ENCODE measurements around the gene ATP6V1C2.

DNA sequence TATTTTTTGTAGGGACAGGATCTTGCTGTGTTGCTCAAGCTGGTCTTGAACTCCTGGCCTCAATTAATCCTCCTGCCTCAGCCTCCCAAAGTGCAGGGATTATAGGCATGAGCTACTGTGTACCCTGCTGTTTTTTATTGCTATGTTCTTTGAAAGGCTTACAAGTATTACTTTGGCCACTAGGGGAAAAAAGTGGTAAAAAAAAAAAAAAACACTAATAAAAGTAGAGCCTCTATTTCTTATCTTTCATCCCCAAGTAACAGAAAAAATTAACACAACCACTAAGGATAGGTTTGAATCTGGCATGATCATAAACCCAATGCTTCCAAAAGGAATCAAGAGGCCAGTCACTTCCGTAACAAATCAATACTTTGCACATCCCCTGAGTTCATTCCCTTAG, 43.2 kb upstream of the ATP6V1C2 start:
- TF ChIP-seq, protein P1, sequence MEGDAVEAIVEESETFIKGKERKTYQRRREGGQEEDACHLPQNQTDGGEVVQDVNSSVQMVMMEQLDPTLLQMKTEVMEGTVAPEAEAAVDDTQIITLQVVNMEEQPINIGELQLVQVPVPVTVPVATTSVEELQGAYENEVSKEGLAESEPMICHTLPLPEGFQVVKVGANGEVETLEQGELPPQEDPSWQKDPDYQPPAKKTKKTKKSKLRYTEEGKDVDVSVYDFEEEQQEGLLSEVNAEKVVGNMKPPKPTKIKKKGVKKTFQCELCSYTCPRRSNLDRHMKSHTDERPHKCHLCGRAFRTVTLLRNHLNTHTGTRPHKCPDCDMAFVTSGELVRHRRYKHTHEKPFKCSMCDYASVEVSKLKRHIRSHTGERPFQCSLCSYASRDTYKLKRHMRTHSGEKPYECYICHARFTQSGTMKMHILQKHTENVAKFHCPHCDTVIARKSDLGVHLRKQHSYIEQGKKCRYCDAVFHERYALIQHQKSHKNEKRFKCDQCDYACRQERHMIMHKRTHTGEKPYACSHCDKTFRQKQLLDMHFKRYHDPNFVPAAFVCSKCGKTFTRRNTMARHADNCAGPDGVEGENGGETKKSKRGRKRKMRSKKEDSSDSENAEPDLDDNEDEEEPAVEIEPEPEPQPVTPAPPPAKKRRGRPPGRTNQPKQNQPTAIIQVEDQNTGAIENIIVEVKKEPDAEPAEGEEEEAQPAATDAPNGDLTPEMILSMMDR (IDR thresholded peaks at IDR 0.05): peak; percentile 23
- no peak for TF ChIP-seq CHD2 (IDR thresholded peaks at IDR 0.05; ENCODE audit: low read length, partially characterized antibody)
- no peak for TF ChIP-seq JUN (IDR thresholded peaks at IDR 0.05)
- no peak for TF ChIP-seq HOXA7 (CRISPR knock-in tag; IDR thresholded peaks at IDR 0.05)
